Activated CD8-positive, alpha-beta T cell treated with anti-CD3 and anti-CD28 coated beads, Interleukin-2, amount 10 ng/mL, durations not matched to agents 7 days and 5 days (primary cell): ENCODE data around the gene MED6. TPM values are rescaled to one million over a fixed set of nuclear protein-coding genes. Genes with fewer than 3 reads are reported as not detected.

Experiments
- ATAC-seq: fragments of 150-1000 bp; cut with Tn5 transposase; one replicate; pipeline ENCODE4 v1.10.0; 2021; ENCODE audit warnings: moderate library complexity
- CTCF ChIA-PET: fragments of 350-600 bp; sonication (Branson Sonifier 250); formaldehyde crosslinking; loops from one replicate; lab custom pipeline; 2021; ENCODE audit warnings: antibody characterized with exemption; lab: Charles Lee
- POLR2A ChIA-PET: fragments of 350-600 bp; sonication (Branson Sonifier 250); formaldehyde crosslinking; loops from one replicate; lab custom pipeline; 2021; ENCODE audit warnings: antibody characterized with exemption; lab: Charles Lee
- DNase-seq: peaks from one replicate; pipeline ENCODE4 v3.0.0-alpha.2; 2020
- H3K27ac Mint-ChIP-seq: one replicate; pipeline ENCODE4 v1.8.0; 2021; ENCODE audit warnings: mild to moderate bottlenecking, mixed read lengths
- H3K27me3 Mint-ChIP-seq: one replicate; pipeline ENCODE4 v1.8.0; 2021; ENCODE audit warnings: low read depth, mixed read lengths
- H3K36me3 Mint-ChIP-seq: one replicate; pipeline ENCODE4 v1.8.0; 2021; ENCODE audit warnings: low read depth, mixed read lengths
- H3K4me1 Mint-ChIP-seq: one replicate; pipeline ENCODE4 v1.8.0; 2021; ENCODE audit warnings: low read depth, mixed read lengths
- H3K4me3 Mint-ChIP-seq: one replicate; pipeline ENCODE4 v1.8.0; 2021; ENCODE audit warnings: mild to moderate bottlenecking, mixed read lengths
- H3K9me3 Mint-ChIP-seq: one replicate; pipeline ENCODE4 v1.8.0; 2022; ENCODE audit warnings: mixed read lengths; ENCODE audit not compliant: insufficient read depth
- total RNA-seq, 2 experiments: library from RNA; stranded (reverse); gene quantifications; one replicate each; pipeline ENCODE4 v1.2.3, GENCODE V29; 2021

The MED6 gene
- total RNA-seq, 2 experiments from 2014 or later: 45.3 to 45.7 TPM

DNA sequence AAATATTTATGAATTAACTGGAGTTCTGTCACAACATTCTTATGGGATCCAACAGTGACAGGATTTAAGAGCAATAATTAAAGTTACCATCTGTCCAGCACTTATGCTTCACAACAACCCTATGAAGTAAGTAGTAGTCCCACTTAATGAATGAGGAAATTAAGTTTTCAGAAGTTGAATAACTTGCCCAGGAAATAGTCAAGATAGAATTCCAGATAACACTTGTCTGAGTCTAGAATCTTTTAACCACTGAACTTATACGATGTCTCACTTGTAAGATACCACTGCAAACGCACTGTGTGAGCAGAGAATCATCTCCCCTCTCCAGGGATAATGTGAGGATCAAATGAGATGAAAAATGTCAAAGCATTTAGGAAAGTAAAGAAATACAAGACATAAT, 38.0 kb upstream of the MED6 start:
- H3K4me3 Mint-ChIP-seq: no peak overlapping the region
- no peaks in the 10 kb centered on the region for H3K9me3 Mint-ChIP-seq
- H3K4me1 Mint-ChIP-seq: peaks cover 21% of the 10 kb centered on the region
- CTCF ChIA-PET: no interaction called here
- no peak overlapping the region for H3K27ac Mint-ChIP-seq
- POLR2A ChIA-PET: no interaction called here
- peaks cover 1% of the 10 kb centered on the region for H3K36me3 Mint-ChIP-seq
- no peak for ATAC-seq
- no peak for DNase-seq
- H3K27me3 Mint-ChIP-seq: no peaks in the 10 kb centered on the region

DNA sequence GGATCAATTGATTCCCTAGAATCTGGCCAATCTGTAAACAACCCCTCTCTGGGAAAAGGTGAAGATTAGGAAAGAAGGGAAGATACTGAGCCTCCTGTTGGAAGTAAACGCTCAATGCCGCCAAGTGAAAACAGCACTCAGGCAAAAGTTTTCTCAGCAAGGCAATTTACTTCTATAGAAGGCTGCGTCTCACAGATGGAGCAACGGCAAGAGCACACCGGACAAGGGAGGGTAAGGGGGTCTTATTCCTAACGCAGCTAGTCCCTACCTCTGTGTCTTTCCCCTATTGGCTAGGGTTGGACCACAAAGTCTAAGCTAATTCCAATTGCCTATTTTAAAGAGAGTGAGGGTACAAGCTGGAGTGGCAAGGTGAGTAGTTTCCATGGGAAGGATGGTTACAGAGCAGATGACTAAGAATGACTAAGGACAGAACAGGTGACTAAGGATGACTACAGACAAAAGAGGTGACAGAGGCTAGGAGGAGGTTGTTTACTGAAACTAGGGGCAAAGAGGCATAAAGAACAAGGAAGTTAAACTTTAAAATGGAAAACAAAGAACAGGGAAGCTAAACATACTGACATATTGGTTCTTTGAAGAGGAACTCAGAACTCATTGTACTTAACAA, 35.6 kb upstream of the MED6 start:
- no peaks in the 10 kb centered on the region for H3K27me3 Mint-ChIP-seq
- no peaks in the 10 kb centered on the region for H3K36me3 Mint-ChIP-seq
- H3K27ac Mint-ChIP-seq: no peak overlapping the region
- H3K4me3 Mint-ChIP-seq: no peak overlapping the region
- H3K4me1 Mint-ChIP-seq: peaks cover 18% of the 10 kb centered on the region
- ChIA-PET CTCF (interaction anchor here (0.7 to 1.4 kb wide), 2 partner anchors 19 to 182 kb away, joined by 3 read pairs; no protein-coding TSS in a partner anchor), POLR2A (no interaction called here)
- DNase-seq: no peak
- no peak for ATAC-seq
- H3K9me3 Mint-ChIP-seq: no peaks in the 10 kb centered on the region

DNA sequence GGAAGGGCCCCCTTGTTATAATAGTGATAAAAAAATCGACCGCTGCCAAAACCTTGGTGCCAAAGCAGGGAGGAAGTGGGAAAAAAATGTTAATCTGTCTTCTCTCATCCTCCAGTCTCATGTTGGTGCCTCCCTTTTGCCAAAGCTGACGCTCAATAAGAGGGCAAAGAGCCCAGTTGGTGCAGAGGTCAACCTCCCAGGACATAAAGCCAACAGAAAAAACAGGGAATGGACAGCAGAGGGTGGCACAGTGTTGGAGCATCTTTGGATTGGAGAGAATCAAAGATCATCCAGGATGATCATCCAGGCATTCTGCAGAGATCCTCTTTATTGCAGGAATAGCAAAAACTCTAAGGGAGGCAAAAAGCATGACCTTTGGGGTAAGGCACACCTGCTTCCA, 31.5 kb upstream of the MED6 start:
- Mint-ChIP-seq H3K9me3 (peaks cover 8% of the 10 kb centered on the region), H3K4me3 (no peak overlapping the region), H3K27ac (no peak overlapping the region), H3K36me3 (no peaks in the 10 kb centered on the region), H3K4me1 (no peaks in the 10 kb centered on the region), H3K27me3 (no peaks in the 10 kb centered on the region)
- DNase-seq: no peak
- ChIA-PET POLR2A (interaction anchor here (1.3 kb wide), 1 partner anchor 9 kb away, joined by 4 read pairs; no protein-coding TSS in a partner anchor), CTCF (no interaction called here)
- ATAC-seq: no peak

DNA sequence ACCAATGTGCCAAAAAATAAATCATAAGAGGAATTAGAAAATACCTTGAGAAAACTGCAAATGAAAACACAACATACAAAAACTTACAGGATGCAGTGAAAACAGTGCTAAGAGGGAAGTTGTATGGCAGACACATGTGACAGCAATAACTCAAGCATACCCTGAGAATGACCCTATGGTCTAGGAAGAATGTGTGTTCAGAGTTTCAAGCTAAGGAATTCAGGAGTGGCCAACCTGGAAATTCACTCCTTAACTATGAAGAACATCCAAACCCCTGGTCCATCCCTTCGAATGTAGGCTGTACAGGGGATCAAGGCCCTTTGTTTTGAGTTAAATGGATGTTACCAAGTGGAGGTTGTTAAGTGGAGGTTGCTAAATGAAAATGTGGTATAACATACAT, 24.5 kb upstream of the MED6 start:
- H3K27me3 Mint-ChIP-seq: no peaks in the 10 kb centered on the region

DNA sequence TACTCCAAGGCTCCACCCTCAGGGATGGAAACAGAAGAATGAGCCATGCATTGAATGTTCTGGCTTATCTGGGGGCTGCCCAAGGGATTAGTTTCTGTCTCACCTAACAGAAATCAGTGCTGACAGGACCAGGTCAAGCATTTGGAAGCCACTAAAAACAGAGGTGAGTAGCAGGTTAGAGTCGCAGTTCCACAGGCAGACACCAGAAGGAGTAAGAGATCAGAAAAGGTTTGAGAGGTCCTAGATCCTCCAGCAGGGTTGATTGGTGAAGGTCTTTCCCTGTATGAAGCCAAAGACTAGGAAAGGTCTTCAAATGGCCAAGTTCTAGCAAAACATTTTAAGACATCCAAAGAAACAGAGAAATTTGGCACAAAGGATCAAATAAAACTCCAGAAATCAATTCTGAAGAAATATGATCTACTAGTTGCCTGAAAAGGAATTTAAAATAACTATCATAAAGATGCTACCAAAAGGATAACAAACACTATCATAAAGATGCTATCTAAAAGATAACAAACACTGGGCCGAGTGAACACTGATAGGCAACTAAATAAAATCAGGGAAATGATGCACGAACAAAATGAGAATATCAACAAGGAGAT, 21.8 kb upstream of the MED6 start:
- ChIA-PET CTCF (interaction anchor here (0.9 to 5.5 kb wide), 16 partner anchors 12 to 236 kb away, joined by 3 to 67 read pairs (median 4); partner anchors contain the start of gene TTC9), POLR2A (interaction anchor here (0.6 kb wide), 1 partner anchor 8 kb away, joined by 3 read pairs; no protein-coding TSS in a partner anchor)
- peaks cover 5% of the 10 kb centered on the region for H3K36me3 Mint-ChIP-seq
- no peak overlapping the region for H3K27ac Mint-ChIP-seq
- peaks cover 4% of the 10 kb centered on the region for H3K27me3 Mint-ChIP-seq
- no peak overlapping the region for H3K4me3 Mint-ChIP-seq
- ATAC-seq: peak; percentile 79
- H3K4me1 Mint-ChIP-seq: no peaks in the 10 kb centered on the region
- DNase-seq: peak; percentile 72
- H3K9me3 Mint-ChIP-seq: peaks cover 17% of the 10 kb centered on the region

More for the DNA sequence above, 24.5 kb upstream of the MED6 start:
- no peak for ATAC-seq
- Mint-ChIP-seq H3K36me3 (peaks cover 5% of the 10 kb centered on the region), H3K4me1 (no peaks in the 10 kb centered on the region), H3K4me3 (no peak overlapping the region), H3K9me3 (peaks cover 23% of the 10 kb centered on the region), H3K27ac (no peak overlapping the region)
- CTCF ChIA-PET: interaction anchor here (2.1 kb wide), 1 partner anchor 193 kb away, joined by 10 read pairs; no protein-coding TSS in a partner anchor
- no peak for DNase-seq
- POLR2A ChIA-PET: no interaction called here

DNA sequence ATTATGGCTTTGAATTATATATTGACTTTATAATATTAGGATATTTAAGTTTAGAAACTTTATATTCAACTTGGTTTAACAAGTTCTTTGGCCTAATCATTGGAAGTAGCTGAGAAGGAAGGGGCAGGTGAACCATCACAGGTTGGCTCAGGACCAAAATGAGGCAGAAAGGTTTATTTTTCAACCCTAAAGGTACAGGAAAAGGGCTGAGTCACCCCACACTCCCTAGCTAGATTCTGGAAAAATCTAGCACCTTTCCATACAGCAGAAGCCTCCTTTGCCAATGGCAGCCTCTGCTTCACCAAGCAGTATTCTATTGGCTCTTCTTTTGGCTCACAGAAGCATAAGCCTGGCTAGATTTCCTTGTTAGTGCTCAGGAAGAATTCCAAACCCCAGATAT, 19.3 kb upstream of the MED6 start:
- POLR2A ChIA-PET: no interaction called here
- H3K9me3 Mint-ChIP-seq: no peaks in the 10 kb centered on the region
- H3K36me3 Mint-ChIP-seq: no peaks in the 10 kb centered on the region
- no peaks in the 10 kb centered on the region for H3K4me1 Mint-ChIP-seq
- ATAC-seq (no peak), DNase-seq (no peak)
- CTCF ChIA-PET: interaction anchor here (3.9 to 5.5 kb wide), 2 partner anchors 94 to 198 kb away, joined by 15 to 67 read pairs; no protein-coding TSS in a partner anchor
- H3K27ac Mint-ChIP-seq: no peak overlapping the region
- no peak overlapping the region for H3K4me3 Mint-ChIP-seq
- H3K27me3 Mint-ChIP-seq: peaks cover 4% of the 10 kb centered on the region

DNA sequence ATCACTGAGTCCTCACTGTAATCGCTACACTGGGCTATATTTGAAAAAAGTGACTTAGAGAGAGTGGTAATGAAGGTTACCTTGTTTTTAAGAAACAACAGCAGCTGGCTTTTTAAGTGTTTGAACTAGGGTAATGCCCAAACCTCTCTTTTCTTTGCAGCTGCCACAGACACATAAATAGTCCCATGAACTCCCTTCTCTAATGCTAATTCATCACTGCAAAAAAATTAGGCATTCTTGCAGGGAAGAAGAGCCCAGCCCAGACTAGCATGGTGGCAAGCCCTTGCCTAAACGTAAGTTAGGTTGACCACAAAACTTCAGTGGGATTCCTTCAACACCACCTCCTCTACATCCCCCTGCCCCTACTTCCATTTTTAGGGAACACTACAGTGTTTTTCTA, 17.9 kb upstream of the MED6 start:
- CTCF ChIA-PET: interaction anchor here (1.2 to 3.9 kb wide), 2 partner anchors 199 kb away, joined by 7 to 15 read pairs; no protein-coding TSS in a partner anchor
- no peak for DNase-seq
- no peaks in the 10 kb centered on the region for H3K9me3 Mint-ChIP-seq
- H3K27me3 Mint-ChIP-seq: peaks cover 4% of the 10 kb centered on the region
- no peaks in the 10 kb centered on the region for H3K36me3 Mint-ChIP-seq
- no peak overlapping the region for H3K27ac Mint-ChIP-seq
- no peaks in the 10 kb centered on the region for H3K4me1 Mint-ChIP-seq
- no peak for ATAC-seq
- H3K4me3 Mint-ChIP-seq: no peak overlapping the region
- POLR2A ChIA-PET: no interaction called here

DNA sequence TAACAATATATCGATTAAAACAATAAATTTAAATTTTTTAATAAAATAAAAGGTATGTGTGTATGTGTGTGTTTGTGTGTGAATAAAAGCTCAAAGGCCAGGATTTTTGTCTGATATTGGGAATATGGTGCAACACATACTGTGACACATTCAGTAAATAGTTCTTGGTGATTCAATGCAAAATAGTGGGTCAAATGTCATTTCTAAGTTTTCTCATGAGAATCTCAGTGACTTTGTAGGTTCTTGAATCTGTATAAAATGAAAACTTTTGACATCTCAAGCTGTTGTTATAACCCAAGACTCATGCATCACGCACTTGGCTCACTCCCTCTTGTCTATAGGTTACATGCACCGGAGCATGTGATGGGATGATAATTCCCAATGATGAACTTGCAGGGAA, 16.2 kb upstream of the MED6 start:
- ATAC-seq (no peak), DNase-seq (no peak)
- ChIA-PET POLR2A (no interaction called here), CTCF (interaction anchor here (0.8 kb wide), 2 partner anchors 45 to 201 kb away, joined by 3 to 4 read pairs; no protein-coding TSS in a partner anchor)
- no peak overlapping the region for H3K27ac Mint-ChIP-seq
- H3K4me1 Mint-ChIP-seq: no peaks in the 10 kb centered on the region
- H3K9me3 Mint-ChIP-seq: no peaks in the 10 kb centered on the region
- peaks cover 4% of the 10 kb centered on the region for H3K27me3 Mint-ChIP-seq
- H3K36me3 Mint-ChIP-seq: no peaks in the 10 kb centered on the region
- no peak overlapping the region for H3K4me3 Mint-ChIP-seq

DNA sequence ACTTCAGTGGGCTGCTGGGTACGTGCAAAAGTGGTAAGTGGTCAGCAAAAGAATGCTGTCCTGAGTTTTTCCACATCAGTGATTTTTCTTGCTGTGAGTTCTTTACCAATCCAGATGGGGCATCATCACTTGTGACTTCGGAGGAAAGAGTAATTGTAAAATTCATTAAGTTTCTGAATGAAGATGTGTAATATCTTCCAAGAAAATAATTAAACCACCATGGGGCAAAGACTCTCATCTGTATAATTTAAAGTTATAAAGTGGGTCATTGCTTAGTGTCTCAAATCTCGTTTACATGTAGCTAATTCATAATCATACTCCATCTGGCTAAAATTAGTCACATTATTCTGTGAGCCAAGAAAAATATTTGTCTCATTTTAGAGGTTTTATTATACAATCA, 10.8 kb upstream of the MED6 start:
- ChIA-PET CTCF (interaction anchor here (0.6 kb wide), 1 partner anchor 199 kb away, joined by 3 read pairs; no protein-coding TSS in a partner anchor), POLR2A (no interaction called here)
- no peak overlapping the region for H3K27ac Mint-ChIP-seq
- H3K9me3 Mint-ChIP-seq: no peaks in the 10 kb centered on the region
- no peak for ATAC-seq
- no peak overlapping the region for H3K4me3 Mint-ChIP-seq
- H3K4me1 Mint-ChIP-seq: no peaks in the 10 kb centered on the region
- H3K36me3 Mint-ChIP-seq: no peaks in the 10 kb centered on the region
- H3K27me3 Mint-ChIP-seq: peaks cover 7% of the 10 kb centered on the region
- no peak for DNase-seq

DNA sequence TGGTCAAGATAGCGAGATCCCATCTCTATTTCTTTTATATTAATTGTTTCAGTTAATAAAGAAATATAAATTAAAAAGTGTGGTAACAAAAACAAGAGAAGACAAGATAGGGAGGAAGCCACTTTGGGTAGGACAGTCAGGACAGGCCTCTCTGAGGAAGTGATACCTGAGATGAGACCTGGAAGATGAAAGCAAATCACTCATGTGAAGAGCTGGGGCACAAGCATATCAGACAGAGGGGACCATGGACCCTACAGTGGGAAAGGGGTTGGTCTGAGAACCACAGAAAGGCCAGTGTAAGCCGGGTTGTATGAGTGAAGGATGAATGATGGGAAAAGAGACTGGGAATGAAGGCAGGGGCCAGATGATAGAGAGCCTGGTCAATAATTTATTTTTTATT, 1.8 kb upstream of the MED6 start:
- no peaks in the 10 kb centered on the region for H3K9me3 Mint-ChIP-seq
- H3K27ac Mint-ChIP-seq: no peak overlapping the region
- H3K4me3 Mint-ChIP-seq: no peak overlapping the region
- POLR2A ChIA-PET: no interaction called here
- DNase-seq (no peak), ATAC-seq (no peak)
- CTCF ChIA-PET: interaction anchor here (0.8 to 1.6 kb wide), 3 partner anchors 21 to 216 kb away, joined by 3 to 5 read pairs (median 3); no protein-coding TSS in a partner anchor
- H3K27me3 Mint-ChIP-seq: peaks cover 21% of the 10 kb centered on the region
- H3K4me1 Mint-ChIP-seq: peaks cover 34% of the 10 kb centered on the region
- H3K36me3 Mint-ChIP-seq: peaks cover 3% of the 10 kb centered on the region

DNA sequence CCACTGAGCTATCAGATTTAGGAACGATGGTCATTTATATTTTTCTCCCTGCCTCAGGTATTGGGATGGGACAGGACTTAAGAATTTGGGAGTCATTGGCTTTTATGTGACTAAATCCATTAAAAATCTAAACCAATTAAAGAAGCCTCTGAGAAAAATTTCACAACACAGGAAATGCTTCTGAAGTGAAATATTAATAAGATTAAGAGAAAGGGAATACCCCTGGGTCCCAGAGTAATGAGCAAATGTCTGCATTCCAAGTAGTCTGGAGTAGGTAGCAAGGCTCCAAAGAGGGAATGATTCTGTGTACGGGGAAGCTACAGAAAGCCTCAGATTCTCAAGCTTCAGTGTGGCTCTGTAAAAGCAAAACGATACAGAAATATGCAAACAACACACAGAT, 707 bp upstream of the MED6 start:
- ChIA-PET CTCF (interaction anchor here (1.2 to 1.8 kb wide), 4 partner anchors 22 to 371 kb away, joined by 3 to 9 read pairs (median 4); partner anchors contain the start of gene MAP3K9), POLR2A (interaction anchor here (0.6 to 0.7 kb wide), 2 partner anchors 14 to 587 kb away, joined by 3 to 4 read pairs; no protein-coding TSS in a partner anchor)
- H3K27me3 Mint-ChIP-seq: peaks cover 13% of the 10 kb centered on the region
- peak overlapping the region; percentile 99 for H3K27ac Mint-ChIP-seq
- no peak for DNase-seq
- H3K4me3 Mint-ChIP-seq: peak overlapping the region; percentile 100
- ATAC-seq: no peak
- H3K36me3 Mint-ChIP-seq: peaks cover 5% of the 10 kb centered on the region
- H3K9me3 Mint-ChIP-seq: no peaks in the 10 kb centered on the region
- H3K4me1 Mint-ChIP-seq: peaks cover 34% of the 10 kb centered on the region

DNA sequence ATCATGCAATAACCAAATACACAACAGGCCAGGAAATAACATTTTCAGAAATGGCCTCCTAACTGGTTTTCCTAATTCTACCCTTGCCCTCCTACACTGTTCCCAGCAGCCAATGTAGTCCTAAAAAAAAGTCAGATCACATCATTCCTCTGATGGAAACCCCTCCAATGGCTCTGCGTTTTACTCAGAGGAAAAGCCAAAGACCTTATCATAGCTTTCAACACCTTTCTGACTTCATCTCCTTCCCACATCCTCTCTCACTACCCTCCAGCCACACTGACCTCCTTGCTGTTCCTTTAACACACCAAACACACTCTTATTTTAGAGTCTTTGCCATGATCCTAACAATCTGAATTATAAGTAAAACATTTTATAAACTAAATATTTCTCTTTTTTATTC, 1.1 kb downstream of the MED6 start:
- CTCF ChIA-PET: interaction anchor here (1.3 kb wide), 1 partner anchor 218 kb away, joined by 6 read pairs; no protein-coding TSS in a partner anchor
- DNase-seq (no peak), ATAC-seq (no peak)
- Mint-ChIP-seq H3K4me3 (peak overlapping the region; percentile 100), H3K9me3 (no peaks in the 10 kb centered on the region), H3K4me1 (peaks cover 34% of the 10 kb centered on the region), H3K27me3 (peaks cover 7% of the 10 kb centered on the region), H3K27ac (peak overlapping the region; percentile 99), H3K36me3 (peaks cover 15% of the 10 kb centered on the region)
- POLR2A ChIA-PET: interaction anchor here (1.1 kb wide), 1 partner anchor 67 kb away, joined by 3 read pairs; no protein-coding TSS in a partner anchor
